Caco-2 (cell line): ENCODE measurements around the gene OPRD1. TPM values are rescaled to one million over a fixed set of nuclear protein-coding genes. Genes with fewer than 3 reads are reported as not detected.

Experiments
- BruUV-seq: library from RNA; stranded (reverse); fragments of 400-500 nt; replicated peaks from 2 replicates; lab custom pipeline; 2021; lab: Mats Ljungman, UMichigan
- CTCF ChIA-PET: fragments of 300-600 bp; sonication (Branson Sonifier 250); formaldehyde crosslinking; loops from one replicate; lab custom pipeline; 2022; ENCODE audit warnings: antibody characterized with exemption; lab: Charles Lee
- POLR2A ChIA-PET: fragments of 300-600 bp; sonication (Branson Sonifier 250); formaldehyde crosslinking; loops from one replicate; lab custom pipeline; 2022; ENCODE audit warnings: antibody characterized with exemption; lab: Charles Lee
- DNase-seq, 2 experiments: peaks; one replicate each; pipeline versions ENCODE4 v3.0.0 to v3.0.0-alpha.2; 2020 to 2022
- H3K27me3 ChIP-seq: replicated peaks from 2 replicates; pipeline ENCODE4 v1.6.0; 2011; ENCODE audit warnings: low read length; ENCODE audit not compliant: control insufficient read depth, insufficient read depth
- H3K36me3 ChIP-seq: 2 replicates; pipeline ENCODE4 v1.5.1; 2011; ENCODE audit warnings: low read length; ENCODE audit not compliant: control insufficient read depth, insufficient read depth
- H3K4me1 ChIP-seq: fragments of 250-450 bp; sonication (Bioruptor Pico); 2 replicates; pipeline ENCODE4 v1.5.1; 2020; ENCODE audit warnings: mild to moderate bottlenecking
- H3K4me3 ChIP-seq: 2 replicates; pipeline ENCODE4 v1.5.1; 2011; ENCODE audit warnings: low read depth, mild to moderate bottlenecking, control low read depth, low read length
- H3K9me3 ChIP-seq: fragments of 250-450 bp; sonication (Bioruptor Pico); 2 replicates; pipeline ENCODE4 v1.5.1; 2020; ENCODE audit warnings: mild to moderate bottlenecking, moderate library complexity
- H3K27ac Mint-ChIP-seq: one replicate; pipeline ENCODE4 v1.8.0; 2022; ENCODE audit warnings: mixed read lengths; ENCODE audit not compliant: unreplicated experiment
- H3K27me3 Mint-ChIP-seq: one replicate; pipeline ENCODE4 v1.8.0; 2022; ENCODE audit warnings: mixed read lengths; ENCODE audit not compliant: insufficient read depth, unreplicated experiment
- H3K36me3 Mint-ChIP-seq: one replicate; pipeline ENCODE4 v1.8.0; 2022; ENCODE audit warnings: mild to moderate bottlenecking, mixed read lengths; ENCODE audit not compliant: insufficient read depth, unreplicated experiment
- H3K4me1 Mint-ChIP-seq: one replicate; pipeline ENCODE4 v1.8.0; 2022; ENCODE audit warnings: low read depth, mixed read lengths; ENCODE audit not compliant: unreplicated experiment
- H3K4me3 Mint-ChIP-seq: one replicate; pipeline ENCODE4 v1.8.0; 2022; ENCODE audit warnings: mild to moderate bottlenecking, moderate library complexity, mixed read lengths; ENCODE audit not compliant: unreplicated experiment
- H3K9me3 Mint-ChIP-seq: one replicate; pipeline ENCODE4 v1.8.0; 2022; ENCODE audit warnings: mixed read lengths; ENCODE audit not compliant: unreplicated experiment
- intact Hi-C: fragments of 100-400 bp; cut with micrococcal nuclease; formaldehyde crosslinking; loops from one replicate; pipeline ENCODE4 v1.10.0; 2022; ENCODE audit not compliant: unreplicated experiment
- total RNA-seq: library from RNA; stranded (reverse); gene quantifications from 2 replicates; pipeline ENCODE4 v1.2.3, GENCODE V29; 2022
- TF ChIP-seq, protein P1 (sequence below), 2 experiments: fragments of 200-600 bp in 1 of 2; IDR thresholded peaks; 1 replicate in 1 of 2; 2 replicates in 1 of 2; pipeline versions ENCODE4 v1.5.1 to v1.8.0; 2011 to 2022; ENCODE audit warnings: antibody characterized with exemption in 1 of 2, control low read depth in 1 of 2, inconsistent platforms in 1 of 2, low read depth in 1 of 2, low read length in 1 of 2, mild to moderate bottlenecking in 1 of 2, moderate library complexity in 1 of 2; ENCODE audit not compliant: insufficient read depth in 1 of 2, severe bottlenecking in 1 of 2, unreplicated experiment in 1 of 2

OPRD1 gene
- total RNA-seq, 1 experiment from 2014 or later, result 0.07 TPM

DNA sequence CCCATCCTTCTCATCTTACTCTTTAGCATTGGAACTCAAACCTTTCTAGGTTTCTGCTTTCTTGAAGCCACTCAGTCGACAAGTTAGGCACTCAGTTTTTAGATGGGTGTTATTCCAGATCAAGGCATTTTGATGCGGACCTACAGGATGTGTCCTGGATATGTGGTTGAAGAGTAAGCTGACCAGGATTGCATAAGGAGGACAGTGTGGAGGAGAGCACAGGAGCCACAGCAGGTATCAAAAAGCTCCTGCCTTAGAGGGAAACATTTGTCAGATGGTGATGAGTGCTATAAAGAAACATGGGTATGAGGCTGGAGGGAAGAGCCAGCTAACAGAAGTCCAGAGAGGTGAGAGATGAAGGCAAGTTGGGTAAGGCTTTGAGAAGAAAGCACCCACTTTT, 33.9 kb upstream of the OPRD1 start:
- H3K27ac Mint-ChIP-seq, result no peak overlapping the region
- CTCF ChIA-PET, result no interaction called here

DNA sequence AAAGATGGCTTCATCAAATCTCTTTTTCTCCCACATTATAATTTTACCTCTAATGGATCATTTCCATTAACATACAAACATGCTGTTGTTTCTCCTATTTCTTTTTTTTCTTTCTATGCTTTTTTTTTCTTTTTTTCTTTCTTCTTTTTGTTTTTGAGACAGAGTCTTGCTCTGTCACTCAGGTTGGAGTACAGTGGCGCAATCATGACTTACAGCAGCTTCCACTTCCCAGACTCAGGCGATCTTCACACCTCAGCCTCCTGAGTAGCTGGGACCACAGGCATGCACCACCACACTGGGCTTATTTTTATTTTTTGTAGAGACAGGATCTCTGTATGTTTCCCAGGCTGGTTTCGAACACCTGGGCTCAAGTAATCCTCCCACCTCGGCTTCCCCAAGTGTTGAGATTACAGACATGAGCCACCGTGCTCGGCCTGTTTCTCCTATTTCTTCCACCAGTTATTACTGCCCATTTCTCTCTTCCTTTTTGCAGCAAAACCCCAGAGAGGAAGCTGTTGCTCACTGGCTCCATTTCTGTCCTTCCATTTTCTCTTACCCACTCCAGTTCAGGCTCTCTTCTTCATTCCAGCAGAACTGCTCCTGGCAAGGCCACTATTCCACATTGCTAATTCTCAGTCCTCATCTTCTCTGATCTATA, 32.1 kb upstream of the OPRD1 start:
- CTCF ChIA-PET, result interaction anchor here (0.7 kb wide), 1 partner anchor 102 kb away, joined by 3 read pairs; no protein-coding TSS in a partner anchor
- H3K4me3 Mint-ChIP-seq, result no peak overlapping the region
- H3K4me3 ChIP-seq, result no peak overlapping the region
- no peaks in the 10 kb centered on the region for H3K27me3 Mint-ChIP-seq
- H3K4me1 Mint-ChIP-seq, result peaks cover 8% of the 10 kb centered on the region
- no peaks in the 10 kb centered on the region for H3K36me3 ChIP-seq
- H3K27ac Mint-ChIP-seq, result peak overlapping the region; percentile 21
- no peaks in the 10 kb centered on the region for H3K4me1 ChIP-seq
- no peaks in the 10 kb centered on the region for H3K9me3 Mint-ChIP-seq
- H3K27me3 ChIP-seq, result no peaks in the 10 kb centered on the region
- BruUV-seq, result no TSS peak
- POLR2A ChIA-PET, result interaction anchor here (0.7 kb wide), 1 partner anchor 402 kb away, joined by 3 read pairs; no protein-coding TSS in a partner anchor
- H3K9me3 ChIP-seq, result no peaks in the 10 kb centered on the region
- intact Hi-C loops, result loop anchor here (10.0 kb wide), 1 partner anchor 255 kb away; no protein-coding TSS in a partner anchor
- DNase-seq, result no peak
- TF ChIP-seq, protein P1, sequence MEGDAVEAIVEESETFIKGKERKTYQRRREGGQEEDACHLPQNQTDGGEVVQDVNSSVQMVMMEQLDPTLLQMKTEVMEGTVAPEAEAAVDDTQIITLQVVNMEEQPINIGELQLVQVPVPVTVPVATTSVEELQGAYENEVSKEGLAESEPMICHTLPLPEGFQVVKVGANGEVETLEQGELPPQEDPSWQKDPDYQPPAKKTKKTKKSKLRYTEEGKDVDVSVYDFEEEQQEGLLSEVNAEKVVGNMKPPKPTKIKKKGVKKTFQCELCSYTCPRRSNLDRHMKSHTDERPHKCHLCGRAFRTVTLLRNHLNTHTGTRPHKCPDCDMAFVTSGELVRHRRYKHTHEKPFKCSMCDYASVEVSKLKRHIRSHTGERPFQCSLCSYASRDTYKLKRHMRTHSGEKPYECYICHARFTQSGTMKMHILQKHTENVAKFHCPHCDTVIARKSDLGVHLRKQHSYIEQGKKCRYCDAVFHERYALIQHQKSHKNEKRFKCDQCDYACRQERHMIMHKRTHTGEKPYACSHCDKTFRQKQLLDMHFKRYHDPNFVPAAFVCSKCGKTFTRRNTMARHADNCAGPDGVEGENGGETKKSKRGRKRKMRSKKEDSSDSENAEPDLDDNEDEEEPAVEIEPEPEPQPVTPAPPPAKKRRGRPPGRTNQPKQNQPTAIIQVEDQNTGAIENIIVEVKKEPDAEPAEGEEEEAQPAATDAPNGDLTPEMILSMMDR (IDR thresholded peaks at IDR 0.05; ENCODE audit: insufficient read depth in 1 of 2, low read depth in 1 of 2, low read length in 1 of 2, severe bottlenecking in 1 of 2, unreplicated experiment in 1 of 2), result no peak
- H3K36me3 Mint-ChIP-seq, result no peaks in the 10 kb centered on the region

More for the DNA sequence above, 33.9 kb upstream of the OPRD1 start:
- H3K4me1 ChIP-seq, result no peaks in the 10 kb centered on the region
- TF ChIP-seq, protein P1 (IDR thresholded peaks at IDR 0.05; ENCODE audit: insufficient read depth in 1 of 2, low read depth in 1 of 2, low read length in 1 of 2, severe bottlenecking in 1 of 2, unreplicated experiment in 1 of 2), result no peak
- H3K27me3 ChIP-seq, result no peaks in the 10 kb centered on the region
- intact Hi-C loops, result no loop called here
- POLR2A ChIA-PET, result no interaction called here
- BruUV-seq, result no TSS peak
- H3K4me3 ChIP-seq, result no peak overlapping the region
- Mint-ChIP-seq H3K4me1 (peaks cover 8% of the 10 kb centered on the region), H3K4me3 (no peak overlapping the region), H3K27me3 (no peaks in the 10 kb centered on the region), H3K9me3 (no peaks in the 10 kb centered on the region), H3K36me3 (peaks cover 9% of the 10 kb centered on the region)
- H3K9me3 ChIP-seq, result no peaks in the 10 kb centered on the region
- no peaks in the 10 kb centered on the region for H3K36me3 ChIP-seq
- no peak for DNase-seq

DNA sequence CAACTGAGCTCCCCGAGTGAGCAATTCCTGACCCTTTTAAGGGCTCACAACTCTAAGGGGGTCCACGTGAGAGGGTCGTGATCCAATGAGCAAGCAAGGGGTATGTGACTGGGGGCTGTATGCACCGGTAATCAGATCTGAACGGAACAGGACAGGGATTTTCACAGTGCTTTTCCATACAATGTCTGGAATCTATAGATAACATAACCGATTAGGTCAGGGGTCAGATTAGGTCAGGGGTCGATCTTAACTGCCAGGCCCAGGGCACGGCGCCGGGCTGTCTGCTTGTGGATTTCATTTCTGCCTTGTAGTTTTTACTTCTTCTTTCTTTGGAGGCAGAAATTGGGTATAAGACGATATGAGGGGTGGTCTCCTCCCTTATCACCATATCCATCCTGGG, 30.7 kb upstream of the OPRD1 start:
- H3K4me1 ChIP-seq, result no peaks in the 10 kb centered on the region
- no TSS peak for BruUV-seq
- no peak overlapping the region for H3K4me3 ChIP-seq
- no peaks in the 10 kb centered on the region for H3K9me3 Mint-ChIP-seq
- peaks cover 8% of the 10 kb centered on the region for H3K4me1 Mint-ChIP-seq
- no peaks in the 10 kb centered on the region for H3K36me3 ChIP-seq
- no peak overlapping the region for H3K4me3 Mint-ChIP-seq
- intact Hi-C loops, result loop anchor here (10.0 kb wide), 1 partner anchor 253 kb away; no protein-coding TSS in a partner anchor
- no peak for DNase-seq
- H3K36me3 Mint-ChIP-seq, result no peaks in the 10 kb centered on the region
- POLR2A ChIA-PET, result no interaction called here
- H3K27ac Mint-ChIP-seq, result no peak overlapping the region
- H3K9me3 ChIP-seq, result no peaks in the 10 kb centered on the region
- H3K27me3 ChIP-seq, result no peaks in the 10 kb centered on the region
- TF ChIP-seq, protein P1 (IDR thresholded peaks at IDR 0.05; ENCODE audit: insufficient read depth in 1 of 2, low read depth in 1 of 2, low read length in 1 of 2, severe bottlenecking in 1 of 2, unreplicated experiment in 1 of 2), result no peak
- CTCF ChIA-PET, result no interaction called here
- H3K27me3 Mint-ChIP-seq, result no peaks in the 10 kb centered on the region
